ENCODE data around the gene RYR2.

The RYR2 gene

GRCh38 chr1:237341391-237341790 is 299.4 kb downstream of the RYR2 start:
- TF ChIP-seq, protein P1, sequence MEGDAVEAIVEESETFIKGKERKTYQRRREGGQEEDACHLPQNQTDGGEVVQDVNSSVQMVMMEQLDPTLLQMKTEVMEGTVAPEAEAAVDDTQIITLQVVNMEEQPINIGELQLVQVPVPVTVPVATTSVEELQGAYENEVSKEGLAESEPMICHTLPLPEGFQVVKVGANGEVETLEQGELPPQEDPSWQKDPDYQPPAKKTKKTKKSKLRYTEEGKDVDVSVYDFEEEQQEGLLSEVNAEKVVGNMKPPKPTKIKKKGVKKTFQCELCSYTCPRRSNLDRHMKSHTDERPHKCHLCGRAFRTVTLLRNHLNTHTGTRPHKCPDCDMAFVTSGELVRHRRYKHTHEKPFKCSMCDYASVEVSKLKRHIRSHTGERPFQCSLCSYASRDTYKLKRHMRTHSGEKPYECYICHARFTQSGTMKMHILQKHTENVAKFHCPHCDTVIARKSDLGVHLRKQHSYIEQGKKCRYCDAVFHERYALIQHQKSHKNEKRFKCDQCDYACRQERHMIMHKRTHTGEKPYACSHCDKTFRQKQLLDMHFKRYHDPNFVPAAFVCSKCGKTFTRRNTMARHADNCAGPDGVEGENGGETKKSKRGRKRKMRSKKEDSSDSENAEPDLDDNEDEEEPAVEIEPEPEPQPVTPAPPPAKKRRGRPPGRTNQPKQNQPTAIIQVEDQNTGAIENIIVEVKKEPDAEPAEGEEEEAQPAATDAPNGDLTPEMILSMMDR (IDR thresholded peaks at IDR 0.05) = no peak
- Histone ChIP-seq H3K36me3 (ENCODE audit: control insufficient read depth, insufficient read depth, low read length) (no peaks in the 10 kb centered on the region), H3K4me3 (ENCODE audit: low read depth, low read length) (no peak overlapping the region), H3K9me3 (ENCODE audit: control insufficient read depth, low read length) (no peaks in the 10 kb centered on the region), H2AFZ (no peak overlapping the region), H3K4me1 (no peaks in the 10 kb centered on the region), H3K27ac (no peak overlapping the region), H3K27me3 (ENCODE audit: control insufficient read depth, insufficient read depth, low read length) (no peaks in the 10 kb centered on the region), H3K79me2 (no peaks in the 10 kb centered on the region), H3K4me2 (ENCODE audit: low read length) (no peak overlapping the region), H3K9ac (no peak overlapping the region)

DNA sequence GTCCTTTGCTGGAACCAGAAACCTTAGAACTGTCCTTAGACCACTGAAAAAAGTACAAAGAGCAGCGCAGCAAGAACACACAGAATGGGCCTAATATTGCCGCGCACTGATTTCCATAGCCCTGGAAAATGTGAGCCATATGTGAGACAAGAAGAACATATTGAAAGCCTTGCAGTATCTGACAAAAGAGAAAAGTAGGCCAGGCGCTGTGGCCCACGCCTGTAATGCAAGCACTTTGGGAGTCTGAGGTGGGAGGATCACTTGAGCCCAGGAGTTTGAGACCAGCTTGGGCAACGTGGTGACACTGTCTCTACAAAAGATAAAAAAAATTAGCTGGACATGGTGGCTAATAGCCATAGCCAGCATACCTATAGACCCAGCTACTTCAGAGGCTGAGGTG is 300.7 kb downstream of the RYR2 start:
- Histone ChIP-seq H3K4me3 (ENCODE audit: low read depth, low read length) (no peak overlapping the region), H3K79me2 (no peaks in the 10 kb centered on the region), H3K27ac (no peak overlapping the region), H3K9me3 (ENCODE audit: control insufficient read depth, low read length) (no peaks in the 10 kb centered on the region), H3K4me1 (no peaks in the 10 kb centered on the region), H3K9ac (no peak overlapping the region), H2AFZ (no peak overlapping the region), H3K4me2 (ENCODE audit: low read length) (no peak overlapping the region), H3K36me3 (ENCODE audit: control insufficient read depth, insufficient read depth, low read length) (no peaks in the 10 kb centered on the region), H3K27me3 (ENCODE audit: control insufficient read depth, insufficient read depth, low read length) (no peaks in the 10 kb centered on the region)
- TF ChIP-seq, protein P1 (IDR thresholded peaks at IDR 0.05) = no peak

- Histone ChIP-seq H3K4me2 (ENCODE audit: low read length) (no peak overlapping the region), H3K9me3 (ENCODE audit: control insufficient read depth, low read length) (no peaks in the 10 kb centered on the region), H3K4me3 (ENCODE audit: low read depth, low read length) (no peak overlapping the region)
Measured at GRCh38 chr1:237352747-237353146, 310.8 kb downstream of the RYR2 start.

GRCh38 chr1:237353918-237354317 is 311.9 kb downstream of the RYR2 start:
- no peaks in the 10 kb centered on the region for H3K9me3 ChIP-seq (ENCODE audit: control insufficient read depth, low read length)

More at GRCh38 chr1:237352747-237353146, 310.8 kb downstream of the RYR2 start:
- Histone ChIP-seq H3K79me2 (no peaks in the 10 kb centered on the region), H3K27me3 (ENCODE audit: control insufficient read depth, insufficient read depth, low read length) (no peaks in the 10 kb centered on the region), H2AFZ (no peak overlapping the region), H3K36me3 (ENCODE audit: control insufficient read depth, insufficient read depth, low read length) (no peaks in the 10 kb centered on the region), H3K4me1 (no peaks in the 10 kb centered on the region), H3K27ac (no peak overlapping the region), H3K9ac (no peak overlapping the region)
- TF ChIP-seq, protein P1 (IDR thresholded peaks at IDR 0.05) = no peak

DNA sequence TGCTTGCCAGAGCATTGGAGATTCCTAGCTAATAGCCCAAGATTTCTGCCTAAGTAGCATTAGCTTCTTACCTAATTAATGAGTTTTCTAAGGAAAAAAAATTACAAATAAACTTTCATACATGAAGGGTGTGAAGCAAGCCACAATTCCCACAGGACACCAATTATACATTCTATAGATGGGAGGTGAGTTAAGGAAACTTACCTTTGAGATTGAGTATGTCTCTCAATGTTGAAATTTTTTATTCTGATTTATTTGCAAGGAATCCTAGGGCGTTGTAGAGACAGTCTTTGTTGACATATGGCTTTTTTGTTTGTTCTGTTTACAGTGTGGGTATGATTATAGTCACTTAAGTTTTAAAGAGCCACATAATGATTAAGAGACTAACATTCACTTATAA is 313.0 kb downstream of the RYR2 start:
- TF ChIP-seq, protein P1 (IDR thresholded peaks at IDR 0.05) = no peak
- no peaks in the 10 kb centered on the region for H3K79me2 ChIP-seq

More at GRCh38 chr1:237353918-237354317, 311.9 kb downstream of the RYR2 start:
- H3K4me1 ChIP-seq = no peaks in the 10 kb centered on the region
- H3K79me2 ChIP-seq = no peaks in the 10 kb centered on the region
- no peak overlapping the region for H3K9ac ChIP-seq
- H3K27ac ChIP-seq = no peak overlapping the region
- H2AFZ ChIP-seq = no peak overlapping the region
- TF ChIP-seq, protein P1 (IDR thresholded peaks at IDR 0.05) = no peak
- no peaks in the 10 kb centered on the region for H3K27me3 ChIP-seq (ENCODE audit: control insufficient read depth, insufficient read depth, low read length)
- H3K36me3 ChIP-seq (ENCODE audit: control insufficient read depth, insufficient read depth, low read length) = no peaks in the 10 kb centered on the region
- no peak overlapping the region for H3K4me2 ChIP-seq (ENCODE audit: low read length)
- H3K4me3 ChIP-seq (ENCODE audit: low read depth, low read length) = no peak overlapping the region

More for the DNA sequence above, 313.0 kb downstream of the RYR2 start:
- no peak overlapping the region for H3K9ac ChIP-seq
- no peaks in the 10 kb centered on the region for H3K36me3 ChIP-seq (ENCODE audit: control insufficient read depth, insufficient read depth, low read length)
- H3K27ac ChIP-seq = no peak overlapping the region
- H3K4me3 ChIP-seq (ENCODE audit: low read depth, low read length) = no peak overlapping the region
- no peak overlapping the region for H3K4me2 ChIP-seq (ENCODE audit: low read length)
- no peaks in the 10 kb centered on the region for H3K4me1 ChIP-seq
- H3K9me3 ChIP-seq (ENCODE audit: control insufficient read depth, low read length) = no peaks in the 10 kb centered on the region
- no peak overlapping the region for H2AFZ ChIP-seq
- no peaks in the 10 kb centered on the region for H3K27me3 ChIP-seq (ENCODE audit: control insufficient read depth, insufficient read depth, low read length)
